Neural cell (in vitro differentiated cells): ENCODE measurements around the gene DEF6. TPM values are rescaled to one million over a fixed set of nuclear protein-coding genes. Genes with fewer than 3 reads are reported as not detected.

Experiments used
- H2AFZ ChIP-seq: fragments of 200-600, 300-800 bp; sonication (generic), shearing (Covaris generic); 2 replicates; pipeline ENCODE4 v1.6.0; 2014; ENCODE audit warnings: low read depth, mild to moderate bottlenecking, antibody characterized with exemption, low read length, moderate library complexity
- H3F3A ChIP-seq: fragments of 200-600 bp; shearing (Covaris generic); 2 replicates; pipeline ENCODE4 v1.6.1; 2016; ENCODE audit warnings: mild to moderate bottlenecking, moderate library complexity, mixed read lengths, antibody characterized with exemption, low read length; ENCODE audit not compliant: insufficient read depth, poor library complexity, severe bottlenecking
- H3K27ac ChIP-seq: fragments of 200-600, 300-800 bp; sonication (generic), shearing (Covaris generic); 2 replicates; pipeline ENCODE4 v1.5.1; 2014; ENCODE audit warnings: mild to moderate bottlenecking, low read length, moderate library complexity
- H3K27me3 ChIP-seq: fragments of 300-800, 200-600 bp; sonication (generic), shearing (Covaris generic); 2 replicates; pipeline ENCODE4 v1.6.0; 2014; ENCODE audit warnings: mild to moderate bottlenecking, low read depth, low read length, moderate library complexity; ENCODE audit not compliant: insufficient read depth
- H3K36me3 ChIP-seq: fragments of 300-800, 200-600 bp; sonication (generic), shearing (Covaris generic); 2 replicates; pipeline ENCODE4 v1.5.1; 2014; ENCODE audit warnings: mild to moderate bottlenecking, antibody characterized with exemption, low read length, moderate library complexity; ENCODE audit not compliant: insufficient read depth
- H3K4me2 ChIP-seq: fragments of 300-800, 200-600 bp; sonication (generic), shearing (Covaris generic); 2 replicates; pipeline ENCODE4 v1.6.0; 2014; ENCODE audit warnings: mild to moderate bottlenecking, low read length
- H3K4me3 ChIP-seq: fragments of 300-800, 200-600 bp; sonication (generic), shearing (Covaris generic); 2 replicates; pipeline ENCODE4 v1.5.1; 2014; ENCODE audit warnings: mild to moderate bottlenecking, low read length, moderate library complexity
- H3K79me2 ChIP-seq: fragments of 200-600 bp; shearing (Covaris generic); replicated peaks from 2 replicates; pipeline ENCODE4 v1.6.0; 2014; ENCODE audit warnings: mild to moderate bottlenecking, low read length, moderate library complexity; ENCODE audit not compliant: insufficient read depth
- H3K9ac ChIP-seq: fragments of 300-800, 200-600 bp; sonication (generic), shearing (Covaris generic); 2 replicates; pipeline ENCODE4 v1.6.1; 2016; ENCODE audit warnings: mild to moderate bottlenecking, low read length, mixed read lengths
- H3K9me2 ChIP-seq: fragments of 200-600 bp; shearing (Covaris generic); 2 replicates; pipeline ENCODE4 v1.6.1; 2016; ENCODE audit warnings: mild to moderate bottlenecking, low read length, mixed read lengths; ENCODE audit not compliant: insufficient read depth
- H3K9me3 ChIP-seq: fragments of 200-600, 300-800 bp; sonication (generic), shearing (Covaris generic); 2 replicates; pipeline ENCODE4 v1.6.1; 2016; ENCODE audit warnings: mild to moderate bottlenecking, mixed run types, low read length, moderate library complexity, mixed read lengths
- H4K20me1 ChIP-seq: fragments of 200-600 bp; shearing (Covaris generic); 2 replicates; pipeline ENCODE4 v1.6.1; 2016; ENCODE audit warnings: mild to moderate bottlenecking, mixed run types; ENCODE audit not compliant: insufficient read depth
- CTCF ChIP-seq: fragments of 450-650 bp; IDR thresholded peaks from 2 replicates; pipeline ENCODE4 v1.5.1; 2014; ENCODE audit warnings: antibody characterized with exemption, mild to moderate bottlenecking, moderate library complexity; ENCODE audit not compliant: poor library complexity, severe bottlenecking
- EZH2 ChIP-seq: fragments of 200-600, 300-800 bp; shearing (Covaris generic), sonication (generic); IDR thresholded peaks from 2 replicates; pipeline ENCODE4 v1.6.1; 2014; ENCODE audit warnings: antibody characterized with exemption, low read length, borderline replicate concordance, mild to moderate bottlenecking; ENCODE audit not compliant: insufficient read depth, poor library complexity, severe bottlenecking
- MXI1 ChIP-seq: fragments of 450-650 bp; conservative IDR thresholded peaks from 2 replicates; pipeline ENCODE4 v1.6.1; 2014; ENCODE audit warnings: antibody characterized with exemption, mild to moderate bottlenecking; ENCODE audit not compliant: poor library complexity, severe bottlenecking
- POLR2AphosphoS5 ChIP-seq: IDR thresholded peaks from 2 replicates; pipeline ENCODE4 v1.6.1; 2012
- RAD21 ChIP-seq: fragments of 450-650 bp; conservative IDR thresholded peaks from 2 replicates; pipeline ENCODE4 v1.6.1; 2014; ENCODE audit warnings: antibody characterized with exemption, mild to moderate bottlenecking, moderate library complexity
- REST ChIP-seq: IDR thresholded peaks from 2 replicates; pipeline ENCODE4 v1.6.1; 2012; ENCODE audit warnings: borderline replicate concordance
- SMC3 ChIP-seq: fragments of 450-650 bp; conservative IDR thresholded peaks from 2 replicates; pipeline ENCODE4 v1.6.1; 2014; ENCODE audit warnings: antibody characterized with exemption, mild to moderate bottlenecking, moderate library complexity; ENCODE audit not compliant: poor library complexity
- TAF1 ChIP-seq: IDR thresholded peaks from 2 replicates; pipeline ENCODE4 v1.6.1; 2012; ENCODE audit warnings: low read depth
- polyA plus RNA-seq: library from polyadenylated mRNA; depleted of rRNA; stranded (reverse); fragments of >200 nt; gene quantifications from 2 replicates; pipeline ENCODE4 v1.2.3, GENCODE V29; 2014

Gene DEF6
- polyA plus RNA-seq, 1 donor from 2014 or later, result 1.3 TPM

- no peak overlapping the region for H3K27ac ChIP-seq
- no peaks in the 10 kb centered on the region for H4K20me1 ChIP-seq
- TF ChIP-seq RAD21 (no peak), POLR2AphosphoS5 (no peak), TAF1 (no peak), REST (no peak), SMC3 (no peak), MXI1 (no peak), CTCF (no peak)
- H3K9me3 ChIP-seq, result no peaks in the 10 kb centered on the region
- no peaks in the 10 kb centered on the region for H3K79me2 ChIP-seq
- no peak overlapping the region for H2AFZ ChIP-seq
- no peaks in the 10 kb centered on the region for H3F3A ChIP-seq
- no peak overlapping the region for H3K4me2 ChIP-seq
- no peak overlapping the region for H3K9ac ChIP-seq
- no peak overlapping the region for H3K4me3 ChIP-seq
- H3K36me3 ChIP-seq, result no peaks in the 10 kb centered on the region
- H3K9me2 ChIP-seq, result no peaks in the 10 kb centered on the region
- no peaks in the 10 kb centered on the region for H3K27me3 ChIP-seq
These were observed 64.6 kb downstream of the DEF6 start for GRCh38 chr6:35362200-35362599.

- Histone ChIP-seq H3K36me3 (no peaks in the 10 kb centered on the region), H3K27me3 (no peaks in the 10 kb centered on the region), H4K20me1 (no peaks in the 10 kb centered on the region), H3K79me2 (no peaks in the 10 kb centered on the region), H2AFZ (no peak overlapping the region), H3K9me3 (no peaks in the 10 kb centered on the region), H3K4me2 (no peak overlapping the region), H3K9ac (no peak overlapping the region), H3F3A (no peaks in the 10 kb centered on the region), H3K27ac (no peak overlapping the region), H3K4me3 (no peak overlapping the region), H3K9me2 (no peaks in the 10 kb centered on the region)
- no peak for TF ChIP-seq POLR2AphosphoS5
- TF ChIP-seq RAD21, result no peak
- no peak for TF ChIP-seq EZH2
- TF ChIP-seq MXI1, result no peak
- TF ChIP-seq REST, result no peak
- TF ChIP-seq SMC3, result no peak
- no peak for TF ChIP-seq TAF1
These were observed 65.7 kb downstream of the DEF6 start for GRCh38 chr6:35363293-35363750.
